ENCODE data around the gene SSR4. TPM values are rescaled to one million over a fixed set of nuclear protein-coding genes. Genes with fewer than 3 reads are reported as not detected.

The SSR4 gene
- total and polyA plus RNA-seq, 2 of the 13 experiments (the other 11 are each of a cell fraction or from before 2014, with no cell fraction given) = 214 to 288 TPM

DNA sequence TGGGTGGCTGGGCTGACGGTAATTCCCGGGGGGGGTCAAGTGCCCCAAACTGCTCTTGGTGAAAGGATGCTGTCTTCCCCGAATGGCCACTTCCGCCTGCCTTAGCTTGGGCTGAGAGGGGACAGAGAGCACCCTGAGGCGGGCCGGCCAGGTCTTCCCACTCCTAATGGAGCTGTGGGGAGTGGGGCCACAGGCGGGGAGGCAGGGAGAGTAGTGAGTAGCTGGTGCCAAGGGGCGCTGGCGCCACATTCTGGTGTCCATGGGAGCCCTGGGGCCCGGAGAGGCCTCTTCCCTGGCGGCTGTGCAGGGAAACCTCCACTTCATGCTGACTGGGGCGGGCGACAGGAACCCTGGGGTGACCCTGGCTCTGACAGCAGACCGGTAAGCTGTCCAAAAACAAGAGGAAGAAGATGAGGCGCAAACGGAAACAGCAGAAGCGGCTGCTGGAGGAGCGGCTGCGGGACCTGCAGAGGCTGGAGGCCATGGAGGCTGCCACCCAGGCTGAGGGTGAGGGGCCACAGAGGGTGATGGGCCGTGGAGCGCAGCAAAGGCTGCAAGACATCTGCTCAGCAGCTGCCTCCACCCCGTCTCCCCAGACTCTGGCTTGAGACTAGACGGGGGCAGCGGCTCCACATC lies 11.0 kb upstream of the SSR4 start:
- Histone ChIP-seq H3K9ac (ENCODE audit: insufficient read depth, low read depth, low read length) (no peak overlapping the region), H3K4me3 (replicated peaks in 1 of 3; ENCODE audit: insufficient read depth in 1 of 3, low read depth in 2 of 3, low read length in 3 of 3) (no peak overlapping the region), H2AFZ (ENCODE audit: low read length) (no peak overlapping the region), H3K79me2 (ENCODE audit: insufficient read depth, low read length) (no peaks in the 10 kb centered on the region), H4K20me1 (ENCODE audit: insufficient read depth, low read length) (no peaks in the 10 kb centered on the region), H3K27ac (ENCODE audit: extremely low read length, insufficient read depth, low read length) (no peak overlapping the region), H3K4me2 (ENCODE audit: low read depth, low read length) (no peak overlapping the region), H3K27me3 (ENCODE audit: control insufficient read depth in 1 of 2, insufficient read depth in 2 of 2, low read length in 2 of 2) (no peaks in the 10 kb centered on the region), H3K36me3 (replicated peaks in 1 of 2; ENCODE audit: control insufficient read depth in 1 of 2, insufficient read depth in 2 of 2, low read length in 2 of 2) (no peaks in the 10 kb centered on the region; a peak in 2 of 5 replicates), H3K9me3 (ENCODE audit: low read length) (no peaks in the 10 kb centered on the region), H3K4me1 (ENCODE audit: insufficient read depth, low read length) (no peaks in the 10 kb centered on the region)
- ChIA-PET CTCF (ENCODE audit: low intra/inter-chr PET ratio, low total read pairs) (no interaction called here), POLR2A (interaction anchor here (1.5 kb wide), 1 partner anchor 11 kb away, joined by 3 read pairs; the partner anchor contains the start of genes IDH3G and SSR4)
- BruUV-seq (replicated peaks) = no TSS peak
- FAIRE-seq (no peak), DNase-seq (ENCODE audit: low spot score) (no peak), ATAC-seq (no peak)
- in situ Hi-C loops (cut with HindIII; ENCODE audit: extremely low pct_ligation_motif_present, low pct_unique_long_range_greater_than_20kb) (no loop called here), intact Hi-C loops (cut with micrococcal nuclease; ENCODE audit: unreplicated experiment) (loop anchor here (2.0 kb wide), 1 partner anchor 19 kb away; the partner anchor contains the start of gene PLXNB3)
- 97% methylated on average over 14 of the region's 24 CpGs for WGBS (ENCODE audit: low lambda C conversion rate)
- TF ChIP-seq ELF4 (CRISPR knock-in tag; IDR thresholded peaks at IDR 0.05; ENCODE audit: borderline replicate concordance) (no peak), KLF13 (CRISPR knock-in tag; IDR thresholded peaks at IDR 0.05) (no peak), ARNTL (CRISPR knock-in tag; IDR thresholded peaks at IDR 0.05) (no peak), SOX13 (IDR thresholded peaks at IDR 0.05) (no peak), SOX13 (CRISPR knock-in tag; conservative IDR thresholded peaks at IDR 0.05 in 1 of 2, IDR thresholded peaks at IDR 0.05 in 1 of 2) (no peak), STAT6 (CRISPR knock-in tag; IDR thresholded peaks at IDR 0.05; ENCODE audit: borderline replicate concordance) (no peak), TAF15 (IDR thresholded peaks at IDR 0.05; ENCODE audit: low read depth, low read length, poor library complexity, severe bottlenecking) (no peak), JUN (CRISPR knock-in tag; IDR thresholded peaks at IDR 0.05) (no peak), LRRFIP1 (CRISPR knock-in tag; conservative IDR thresholded peaks at IDR 0.05) (no peak), ELF1 (CRISPR knock-in tag; IDR thresholded peaks at IDR 0.05) (no peak)
- TF ChIP-seq, protein P1, sequence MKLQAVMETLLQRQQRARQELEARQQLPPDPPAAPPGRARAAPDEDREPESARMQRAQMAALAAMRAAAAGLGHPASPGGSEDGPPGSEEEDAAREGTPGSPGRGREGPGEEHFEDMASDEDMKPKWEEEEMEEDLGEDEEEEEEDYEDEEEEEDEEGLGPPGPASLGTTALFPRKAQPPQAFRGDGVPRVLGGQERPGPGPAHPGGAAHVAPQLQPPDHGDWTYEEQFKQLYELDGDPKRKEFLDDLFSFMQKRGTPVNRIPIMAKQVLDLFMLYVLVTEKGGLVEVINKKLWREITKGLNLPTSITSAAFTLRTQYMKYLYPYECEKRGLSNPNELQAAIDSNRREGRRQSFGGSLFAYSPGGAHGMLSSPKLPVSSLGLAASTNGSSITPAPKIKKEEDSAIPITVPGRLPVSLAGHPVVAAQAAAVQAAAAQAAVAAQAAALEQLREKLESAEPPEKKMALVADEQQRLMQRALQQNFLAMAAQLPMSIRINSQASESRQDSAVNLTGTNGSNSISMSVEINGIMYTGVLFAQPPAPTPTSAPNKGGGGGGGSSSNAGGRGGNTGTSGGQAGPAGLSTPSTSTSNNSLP (IDR thresholded peaks at IDR 0.05; ENCODE audit: low read depth, low read length) = no peak
- TF ChIP-seq, protein P2, sequence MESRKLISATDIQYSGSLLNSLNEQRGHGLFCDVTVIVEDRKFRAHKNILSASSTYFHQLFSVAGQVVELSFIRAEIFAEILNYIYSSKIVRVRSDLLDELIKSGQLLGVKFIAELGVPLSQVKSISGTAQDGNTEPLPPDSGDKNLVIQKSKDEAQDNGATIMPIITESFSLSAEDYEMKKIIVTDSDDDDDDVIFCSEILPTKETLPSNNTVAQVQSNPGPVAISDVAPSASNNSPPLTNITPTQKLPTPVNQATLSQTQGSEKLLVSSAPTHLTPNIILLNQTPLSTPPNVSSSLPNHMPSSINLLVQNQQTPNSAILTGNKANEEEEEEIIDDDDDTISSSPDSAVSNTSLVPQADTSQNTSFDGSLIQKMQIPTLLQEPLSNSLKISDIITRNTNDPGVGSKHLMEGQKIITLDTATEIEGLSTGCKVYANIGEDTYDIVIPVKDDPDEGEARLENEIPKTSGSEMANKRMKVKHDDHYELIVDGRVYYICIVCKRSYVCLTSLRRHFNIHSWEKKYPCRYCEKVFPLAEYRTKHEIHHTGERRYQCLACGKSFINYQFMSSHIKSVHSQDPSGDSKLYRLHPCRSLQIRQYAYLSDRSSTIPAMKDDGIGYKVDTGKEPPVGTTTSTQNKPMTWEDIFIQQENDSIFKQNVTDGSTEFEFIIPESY (CRISPR knock-in tag; IDR thresholded peaks at IDR 0.05) = no peak
- TF ChIP-seq, protein P3, sequence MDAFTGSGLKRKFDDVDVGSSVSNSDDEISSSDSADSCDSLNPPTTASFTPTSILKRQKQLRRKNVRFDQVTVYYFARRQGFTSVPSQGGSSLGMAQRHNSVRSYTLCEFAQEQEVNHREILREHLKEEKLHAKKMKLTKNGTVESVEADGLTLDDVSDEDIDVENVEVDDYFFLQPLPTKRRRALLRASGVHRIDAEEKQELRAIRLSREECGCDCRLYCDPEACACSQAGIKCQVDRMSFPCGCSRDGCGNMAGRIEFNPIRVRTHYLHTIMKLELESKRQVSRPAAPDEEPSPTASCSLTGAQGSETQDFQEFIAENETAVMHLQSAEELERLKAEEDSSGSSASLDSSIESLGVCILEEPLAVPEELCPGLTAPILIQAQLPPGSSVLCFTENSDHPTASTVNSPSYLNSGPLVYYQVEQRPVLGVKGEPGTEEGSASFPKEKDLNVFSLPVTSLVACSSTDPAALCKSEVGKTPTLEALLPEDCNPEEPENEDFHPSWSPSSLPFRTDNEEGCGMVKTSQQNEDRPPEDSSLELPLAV (CRISPR knock-in tag; conservative IDR thresholded peaks at IDR 0.05; ENCODE audit: low read depth) = no peak
